Measurements from ENCODE around the gene MORF4L2.
"Not testable (repeated sequence)": the region's sequence is repeated elsewhere in the genome, so short reads cannot be mapped to it uniquely, and the experiment has no call there.

The MORF4L2 gene

GRCh38 chrX:103658681-103659433 is 27.6 kb downstream of the MORF4L2 start:
- Histone ChIP-seq H3K9me3 (ENCODE audit: insufficient read depth, low read length, severe bottlenecking) (no peaks in the 10 kb centered on the region), H3K27me3 (ENCODE audit: insufficient read depth, low read length, poor library complexity) (no peaks in the 10 kb centered on the region), H3K4me2 (ENCODE audit: insufficient read depth, low read length) (no peak overlapping the region), H4K20me1 (ENCODE audit: insufficient read depth, low read length) (no peaks in the 10 kb centered on the region), H3K79me2 (ENCODE audit: insufficient read depth, low read length) (no peaks in the 10 kb centered on the region), H2AFZ (ENCODE audit: low read depth, low read length) (no peak overlapping the region), H3K9ac (ENCODE audit: low read depth, low read length) (no peak overlapping the region), H3K4me1 (ENCODE audit: insufficient read depth, low read length) (no peaks in the 10 kb centered on the region), H3K27ac (ENCODE audit: low read length) (no peak overlapping the region), H3K4me3 (ENCODE audit: low read depth in 1 of 2, low read length in 2 of 2) (no peak overlapping the region), H3K36me3 (ENCODE audit: insufficient read depth, low read length) (no peaks in the 10 kb centered on the region)
- no peak for ATAC-seq (ENCODE audit: insufficient read depth, low read depth)
- no peak for TF ChIP-seq EZH2 (IDR thresholded peaks at IDR 0.05; ENCODE audit: borderline replicate concordance, low read depth, low read length, severe bottlenecking)
- TF ChIP-seq, protein P1, sequence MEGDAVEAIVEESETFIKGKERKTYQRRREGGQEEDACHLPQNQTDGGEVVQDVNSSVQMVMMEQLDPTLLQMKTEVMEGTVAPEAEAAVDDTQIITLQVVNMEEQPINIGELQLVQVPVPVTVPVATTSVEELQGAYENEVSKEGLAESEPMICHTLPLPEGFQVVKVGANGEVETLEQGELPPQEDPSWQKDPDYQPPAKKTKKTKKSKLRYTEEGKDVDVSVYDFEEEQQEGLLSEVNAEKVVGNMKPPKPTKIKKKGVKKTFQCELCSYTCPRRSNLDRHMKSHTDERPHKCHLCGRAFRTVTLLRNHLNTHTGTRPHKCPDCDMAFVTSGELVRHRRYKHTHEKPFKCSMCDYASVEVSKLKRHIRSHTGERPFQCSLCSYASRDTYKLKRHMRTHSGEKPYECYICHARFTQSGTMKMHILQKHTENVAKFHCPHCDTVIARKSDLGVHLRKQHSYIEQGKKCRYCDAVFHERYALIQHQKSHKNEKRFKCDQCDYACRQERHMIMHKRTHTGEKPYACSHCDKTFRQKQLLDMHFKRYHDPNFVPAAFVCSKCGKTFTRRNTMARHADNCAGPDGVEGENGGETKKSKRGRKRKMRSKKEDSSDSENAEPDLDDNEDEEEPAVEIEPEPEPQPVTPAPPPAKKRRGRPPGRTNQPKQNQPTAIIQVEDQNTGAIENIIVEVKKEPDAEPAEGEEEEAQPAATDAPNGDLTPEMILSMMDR (IDR thresholded peaks at IDR 0.05; ENCODE audit: borderline replicate concordance, extremely low read depth, low read length, poor library complexity, severe bottlenecking), result no peak
- DNase-seq, result no peak

DNA sequence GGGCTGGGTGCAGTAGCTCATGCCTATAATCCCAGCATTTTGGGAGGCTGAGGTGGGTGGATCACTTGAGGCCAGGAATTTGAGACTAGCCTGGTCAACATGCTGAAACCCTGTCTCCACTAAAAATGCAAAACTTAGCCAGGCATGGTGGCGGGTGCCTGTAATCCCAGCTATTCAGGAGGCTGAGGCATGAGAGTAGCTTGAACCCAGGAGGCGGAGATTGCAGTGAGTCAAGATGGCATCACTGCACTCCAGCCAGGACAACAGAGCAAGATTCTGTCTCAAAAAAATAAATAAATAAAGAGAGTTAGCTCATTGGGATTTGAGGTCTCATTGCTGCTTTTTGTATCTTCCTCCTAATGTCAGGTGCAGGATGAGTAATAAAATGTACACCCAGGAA is 29.4 kb downstream of the MORF4L2 start:
- not testable (repeated sequence) for ATAC-seq (ENCODE audit: insufficient read depth, low read depth); H3K36me3 ChIP-seq (ENCODE audit: insufficient read depth, low read length); H3K79me2 ChIP-seq (ENCODE audit: insufficient read depth, low read length); H3K4me2 ChIP-seq (ENCODE audit: insufficient read depth, low read length); H3K27ac ChIP-seq (ENCODE audit: low read length); H3K4me1 ChIP-seq (ENCODE audit: insufficient read depth, low read length); H2AFZ ChIP-seq (ENCODE audit: low read depth, low read length); H3K9me3 ChIP-seq (ENCODE audit: insufficient read depth, low read length, severe bottlenecking); H4K20me1 ChIP-seq (ENCODE audit: insufficient read depth, low read length); DNase-seq; H3K9ac ChIP-seq (ENCODE audit: low read depth, low read length); H3K4me3 ChIP-seq (ENCODE audit: low read depth in 1 of 2, low read length in 2 of 2); H3K27me3 ChIP-seq (ENCODE audit: insufficient read depth, low read length, poor library complexity)

DNA sequence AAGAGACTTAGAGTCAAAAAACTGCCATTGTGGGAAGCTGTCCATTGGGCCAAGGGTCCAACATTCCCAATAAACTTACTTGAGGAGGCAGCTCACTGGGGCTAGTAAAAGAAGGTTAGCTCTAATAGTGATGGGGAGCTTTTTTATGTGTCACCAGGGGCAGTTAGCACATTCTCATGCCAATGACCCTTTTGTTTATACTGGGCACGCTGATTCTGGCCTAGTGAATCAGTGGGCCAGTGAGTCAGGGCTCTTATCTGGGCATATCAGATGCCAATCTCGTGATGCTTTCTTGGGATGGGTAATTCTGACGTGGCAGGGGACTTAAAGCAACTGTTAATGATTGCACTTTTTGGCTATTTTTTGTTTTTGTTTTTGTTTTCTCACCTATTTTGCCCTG is 29.9 kb downstream of the MORF4L2 start:
- no peak overlapping the region for H3K27ac ChIP-seq (ENCODE audit: low read length)
- H4K20me1 ChIP-seq (ENCODE audit: insufficient read depth, low read length), result no peaks in the 10 kb centered on the region
- H3K36me3 ChIP-seq (ENCODE audit: insufficient read depth, low read length), result no peaks in the 10 kb centered on the region
- no peaks in the 10 kb centered on the region for H3K9me3 ChIP-seq (ENCODE audit: insufficient read depth, low read length, severe bottlenecking)
- TF ChIP-seq EZH2 (IDR thresholded peaks at IDR 0.05; ENCODE audit: borderline replicate concordance, low read depth, low read length, severe bottlenecking), result no peak
- TF ChIP-seq, protein P1 (IDR thresholded peaks at IDR 0.05; ENCODE audit: borderline replicate concordance, extremely low read depth, low read length, poor library complexity, severe bottlenecking), result no peak
- DNase-seq (no peak), ATAC-seq (ENCODE audit: insufficient read depth, low read depth) (no peak)
- H3K27me3 ChIP-seq (ENCODE audit: insufficient read depth, low read length, poor library complexity), result no peaks in the 10 kb centered on the region
- no peak overlapping the region for H3K4me2 ChIP-seq (ENCODE audit: insufficient read depth, low read length)
- H3K4me3 ChIP-seq (ENCODE audit: low read depth in 1 of 2, low read length in 2 of 2), result no peak overlapping the region
- no peaks in the 10 kb centered on the region for H3K4me1 ChIP-seq (ENCODE audit: insufficient read depth, low read length)
- no peak overlapping the region for H2AFZ ChIP-seq (ENCODE audit: low read depth, low read length)
- H3K9ac ChIP-seq (ENCODE audit: low read depth, low read length), result no peak overlapping the region
- H3K79me2 ChIP-seq (ENCODE audit: insufficient read depth, low read length), result no peaks in the 10 kb centered on the region

- H3K9ac ChIP-seq (ENCODE audit: low read depth, low read length); H3K4me2 ChIP-seq (ENCODE audit: insufficient read depth, low read length); H3K27me3 ChIP-seq (ENCODE audit: insufficient read depth, low read length, poor library complexity); DNase-seq; H3K9me3 ChIP-seq (ENCODE audit: insufficient read depth, low read length, severe bottlenecking); H3K4me1 ChIP-seq (ENCODE audit: insufficient read depth, low read length); H4K20me1 ChIP-seq (ENCODE audit: insufficient read depth, low read length); ATAC-seq (ENCODE audit: insufficient read depth, low read depth); H3K79me2 ChIP-seq (ENCODE audit: insufficient read depth, low read length); H3K36me3 ChIP-seq (ENCODE audit: insufficient read depth, low read length); H3K27ac ChIP-seq (ENCODE audit: low read length); H2AFZ ChIP-seq (ENCODE audit: low read depth, low read length); H3K4me3 ChIP-seq (ENCODE audit: low read depth in 1 of 2, low read length in 2 of 2): not testable (repeated sequence)
These were observed 31.1 kb downstream of the MORF4L2 start for GRCh38 chrX:103655230-103656000.

Data from DND-41 (cell line).